ENCODE results near the gene NPBWR2. TPM values are rescaled to one million over a fixed set of nuclear protein-coding genes. Genes with fewer than 3 reads are reported as not detected.
"Not testable (repeated sequence)": the region's sequence is repeated elsewhere in the genome, so short reads cannot be mapped to it uniquely, and the experiment has no call there.

The NPBWR2 gene
- total RNA-seq, 4 donors from 2014 or later = not detected

- WGBS, 2 donors = 69 to 85% methylated on average over 8 to 11 of the region's 12 CpGs
- DNase-seq = no peak
- Histone ChIP-seq H3K4me3 (no peak overlapping the region), H3K27me3 (peaks cover 0 to 49% (median 0%) of the 10 kb centered on the region in 4 donors), H3K9me3 (no peaks in the 10 kb centered on the region), H3K36me3 (no peaks in the 10 kb centered on the region), H3K4me1 (peaks cover 0 to 10% (median 4%) of the 10 kb centered on the region in 3 donors), H3K27ac (no peak overlapping the region)
- intact Hi-C loops (cut with DNase I) = no loop called here
- TF ChIP-seq CTCF (IDR thresholded peaks at IDR 0.05) (no peak), POLR2A (IDR thresholded peaks at IDR 0.05) (no peak)
These were observed 14.2 kb upstream of the NPBWR2 start for GRCh38 chr20:64121586-64121985.

- intact Hi-C loops (cut with DNase I) = no loop called here
- Histone ChIP-seq H3K4me1 (peaks cover 0 to 10% (median 4%) of the 10 kb centered on the region in 3 donors), H3K27ac (no peak overlapping the region), H3K27me3 (peaks cover 0 to 44% (median 0%) of the 10 kb centered on the region in 4 donors), H3K9me3 (no peaks in the 10 kb centered on the region), H3K36me3 (no peaks in the 10 kb centered on the region), H3K4me3 (peak overlapping the region in 2 of 4 donors; percentile 21 to 49)
- DNase-seq = no peak
- TF ChIP-seq CTCF (IDR thresholded peaks at IDR 0.05) (no peak), POLR2A (IDR thresholded peaks at IDR 0.05) (no peak)
- WGBS, 2 donors = 40 to 80% methylated on average over 1 to 3 of the region's 14 CpGs
These were observed 12.4 kb upstream of the NPBWR2 start for GRCh38 chr20:64119681-64120341.

GRCh38 chr20:64119301-64119680 is 11.9 kb upstream of the NPBWR2 start:
- no peak for DNase-seq
- H3K4me3 ChIP-seq = no peak overlapping the region
- peaks cover 0 to 10% (median 4%) of the 10 kb centered on the region in 3 donors for H3K4me1 ChIP-seq
- H3K27me3 ChIP-seq = peaks cover 0 to 39% (median 0%) of the 10 kb centered on the region in 4 donors
- H3K36me3 ChIP-seq = no peaks in the 10 kb centered on the region
- H3K9me3 ChIP-seq = no peaks in the 10 kb centered on the region
- H3K27ac ChIP-seq = no peak overlapping the region
- WGBS, 2 donors = 82 to 86% methylated on average over 7 of the region's 8 CpGs
- intact Hi-C loops (cut with DNase I) = no loop called here
- TF ChIP-seq POLR2A (IDR thresholded peaks at IDR 0.05) (no peak), CTCF (IDR thresholded peaks at IDR 0.05) (no peak)

GRCh38 chr20:64117432-64117777 is 10.0 kb upstream of the NPBWR2 start:
- H3K4me1 ChIP-seq; intact Hi-C loops (cut with DNase I); H3K4me3 ChIP-seq; H3K9me3 ChIP-seq; H3K27ac ChIP-seq; DNase-seq; H3K36me3 ChIP-seq: not testable (repeated sequence)
- no CpG with 5 or more reads among the region's 6 CpGs for WGBS, 2 donors
- H3K27me3 ChIP-seq = peaks cover 0 to 23% (median 0%) of the 10 kb centered on the region in 4 donors

- Histone ChIP-seq H3K36me3 (no peaks in the 10 kb centered on the region), H3K9me3 (no peaks in the 10 kb centered on the region), H3K4me3 (no peak overlapping the region), H3K27ac (no peak overlapping the region), H3K27me3 (peaks cover 0 to 18% (median 0%) of the 10 kb centered on the region in 4 donors), H3K4me1 (peaks cover 0 to 10% (median 4%) of the 10 kb centered on the region in 3 donors)
- DNase-seq = no peak
- TF ChIP-seq CTCF (IDR thresholded peaks at IDR 0.05) = no peak
- TF ChIP-seq POLR2A (IDR thresholded peaks at IDR 0.05) = no peak
- WGBS, 2 donors = 65 to 90% methylated on average over 11 of the region's 17 CpGs
- intact Hi-C loops (cut with DNase I) = no loop called here
These were observed 9.4 kb upstream of the NPBWR2 start for GRCh38 chr20:64116541-64117431.
